HG03135 (cell line): ENCODE data around the gene TEX101.
"Not testable (repeated sequence)": the region's sequence is repeated elsewhere in the genome, so short reads cannot be mapped to it uniquely, and the experiment has no call there.

Experiments used
- ATAC-seq: cut with Tn5 transposase; IDR thresholded peaks from one replicate; pipeline ENCODE4 v1.9.1; 2021; ENCODE audit warnings: mild to moderate bottlenecking, moderate library complexity; ENCODE audit not compliant: unreplicated experiment

The TEX101 gene

GRCh38 chr19:43414554-43414953, at the start of gene TEX101:
TSS of gene TEX101 (plus strand) at chr19:43414890. CDS start at chr19:43415920, 1,030 bp downstream.
- ATAC-seq: no peak

- ATAC-seq: not testable (repeated sequence)
These were observed 49.0 kb upstream of the TEX101 start for GRCh38 chr19:43365677-43366076.

GRCh38 chr19:43367822-43368221, 46.9 kb upstream of the TEX101 start:
- ATAC-seq: no peak

- ATAC-seq: not testable (repeated sequence)
These were observed 45.8 kb upstream of the TEX101 start for GRCh38 chr19:43368897-43369296.

- no peak for ATAC-seq
These were observed 42.8 kb upstream of the TEX101 start for GRCh38 chr19:43371909-43372308.

- no peak for ATAC-seq
These were observed 42.2 kb upstream of the TEX101 start for GRCh38 chr19:43372462-43372861.

GRCh38 chr19:43377624-43378023, 37.1 kb upstream of the TEX101 start:
- ATAC-seq: not testable (repeated sequence)

- no peak for ATAC-seq
These were observed 34.7 kb upstream of the TEX101 start for GRCh38 chr19:43380008-43380407.

- no peak for ATAC-seq
These were observed 33.8 kb upstream of the TEX101 start for GRCh38 chr19:43380771-43381386.

- ATAC-seq: not testable (repeated sequence)
These were observed 32.0 kb upstream of the TEX101 start for GRCh38 chr19:43382586-43383216.

GRCh38 chr19:43383254-43383653, 31.4 kb upstream of the TEX101 start:
- ATAC-seq: not testable (repeated sequence)

GRCh38 chr19:43383759-43384158, 30.9 kb upstream of the TEX101 start:
- not testable (repeated sequence) for ATAC-seq

- not testable (repeated sequence) for ATAC-seq
These were observed 23.7 kb upstream of the TEX101 start for GRCh38 chr19:43390903-43391551.

- not testable (repeated sequence) for ATAC-seq
These were observed 23.1 kb upstream of the TEX101 start for GRCh38 chr19:43391552-43391935.

GRCh38 chr19:43393501-43393900, 21.2 kb upstream of the TEX101 start:
- not testable (repeated sequence) for ATAC-seq

GRCh38 chr19:43395561-43395960, 19.1 kb upstream of the TEX101 start:
- no peak for ATAC-seq

GRCh38 chr19:43406297-43406696, 8.4 kb upstream of the TEX101 start:
- ATAC-seq: no peak

- no peak for ATAC-seq
These were observed 7.2 kb upstream of the TEX101 start for GRCh38 chr19:43407416-43408005.

- ATAC-seq: no peak
These were observed 6.6 kb upstream of the TEX101 start for GRCh38 chr19:43408043-43408442.

- ATAC-seq: no peak
These were observed 5.3 kb upstream of the TEX101 start for GRCh38 chr19:43409415-43409814.

GRCh38 chr19:43412441-43412840, 2.2 kb upstream of the TEX101 start:
- ATAC-seq: no peak
